Endodermal cell (in vitro differentiated cells): ENCODE measurements around the gene OR56B4. TPM values are rescaled to one million over a fixed set of nuclear protein-coding genes. Genes with fewer than 3 reads are reported as not detected.

ENCODE experiments used
- DNase-seq: peaks from one replicate; pipeline ENCODE4 v3.0.0-alpha.2; 2017
- H3K27ac ChIP-seq: 2 replicates; pipeline ENCODE4 v1.5.1; 2013; ENCODE audit warnings: mild to moderate bottlenecking, low read depth, low read length, moderate library complexity
- H3K27me3 ChIP-seq: 2 replicates; pipeline ENCODE4 v1.6.1; 2013; ENCODE audit warnings: mild to moderate bottlenecking, low read length, moderate library complexity; ENCODE audit not compliant: insufficient read depth, control insufficient read depth, poor library complexity, severe bottlenecking
- H3K36me3 ChIP-seq: 2 replicates; pipeline ENCODE4 v1.7.0; 2013; ENCODE audit warnings: mild to moderate bottlenecking, low read length, moderate library complexity; ENCODE audit not compliant: control insufficient read depth, insufficient read depth
- H3K4me1 ChIP-seq: one replicate; pipeline ENCODE4 v1.7.0; 2013; ENCODE audit warnings: low read length; ENCODE audit not compliant: control insufficient read depth, insufficient read depth
- H3K4me3 ChIP-seq: 2 replicates; pipeline ENCODE4 v1.5.1; 2013; ENCODE audit warnings: mild to moderate bottlenecking, low read length, moderate library complexity
- H3K9ac ChIP-seq: 2 replicates; pipeline ENCODE4 v1.6.1; 2013; ENCODE audit warnings: mild to moderate bottlenecking, low read length, moderate library complexity; ENCODE audit not compliant: poor library complexity, severe bottlenecking; ENCODE audit errors: extremely low read depth
- H3K9me3 ChIP-seq: 2 replicates; pipeline ENCODE4 v1.6.1; 2013; ENCODE audit warnings: mild to moderate bottlenecking, low read length, moderate library complexity; ENCODE audit not compliant: control insufficient read depth
- H3K27ac Mint-ChIP-seq: 2 replicates; pipeline ENCODE4 v1.8.0; 2020; ENCODE audit warnings: mixed read lengths
- H3K27me3 Mint-ChIP-seq: 2 replicates; pipeline ENCODE4 v1.8.0; 2021; ENCODE audit warnings: mild to moderate bottlenecking, mixed read lengths; ENCODE audit not compliant: insufficient read depth
- H3K36me3 Mint-ChIP-seq: 2 replicates; pipeline ENCODE4 v1.8.0; 2020; ENCODE audit warnings: low read depth, mixed read lengths
- H3K4me1 Mint-ChIP-seq: 2 replicates; pipeline ENCODE4 v1.8.0; 2020; ENCODE audit warnings: mixed read lengths
- H3K4me3 Mint-ChIP-seq: 2 replicates; pipeline ENCODE4 v1.8.0; 2020; ENCODE audit warnings: mild to moderate bottlenecking, moderate library complexity, mixed read lengths
- H3K9me3 Mint-ChIP-seq: 2 replicates; pipeline ENCODE4 v1.8.0; 2020; ENCODE audit warnings: mild to moderate bottlenecking, mixed read lengths
- CTCF ChIP-seq: fragments of 200-600 bp; sonication (generic); conservative IDR thresholded peaks from 2 replicates; pipeline ENCODE4 v1.5.0; 2021; ENCODE audit warnings: antibody characterized with exemption, mild to moderate bottlenecking
- WGBS, 2 experiments: methylation state at CpG; one replicate each; pipeline versions ENCODE4 v1.1.5 to v1.1.7; 2013; ENCODE audit warnings: missing lambda C conversion rate in 2 of 2, mixed read lengths in 1 of 2; ENCODE audit not compliant: insufficient coverage in 1 of 2, insufficient read length in 1 of 2; 5-methylcytosine and 5-hydroxymethylcytosine counted together
- total RNA-seq, 2 donors: library from RNA; stranded (reverse); fragmentation: NEBNext Ultra II Directional in 1 of 2; extraction: Animal tissue kit (Norgen Biotek cat#: 25700) in 1 of 2; gene quantifications; 2 replicates in 1 of 2; 3 replicates in 1 of 2; pipeline ENCODE4 v1.2.1, GENCODE V29; 2021

OR56B4 gene
- total RNA-seq, 2 donors from 2014 or later, result not detected

GRCh38 chr11:6151117-6151516, 43.6 kb downstream of the OR56B4 start:
- no peaks in the 10 kb centered on the region for H3K36me3 ChIP-seq
- no peak overlapping the region for H3K4me3 ChIP-seq
- H3K4me1 ChIP-seq, result no peaks in the 10 kb centered on the region
- Mint-ChIP-seq H3K27me3 (no peaks in the 10 kb centered on the region), H3K4me3 (no peak overlapping the region), H3K9me3 (peaks cover 18% of the 10 kb centered on the region), H3K36me3 (peaks cover 3% of the 10 kb centered on the region), H3K4me1 (no peaks in the 10 kb centered on the region), H3K27ac (no peak overlapping the region)
- no peak for TF ChIP-seq CTCF
- no peak overlapping the region for H3K27ac ChIP-seq
- peaks cover 10% of the 10 kb centered on the region for H3K9me3 ChIP-seq
- no peak overlapping the region for H3K9ac ChIP-seq
- no peaks in the 10 kb centered on the region for H3K27me3 ChIP-seq
- DNase-seq, result no peak
- 100% methylated on average over 1 of the region's 1 CpG; no CpG with 5 or more reads in 1 of the 2 experiments for WGBS, 2 experiments

GRCh38 chr11:6152126-6152525, 44.6 kb downstream of the OR56B4 start:
- H3K36me3 Mint-ChIP-seq, result peaks cover 3% of the 10 kb centered on the region
- H3K27me3 Mint-ChIP-seq, result no peaks in the 10 kb centered on the region
- no peak overlapping the region for H3K4me3 ChIP-seq
- H3K27me3 ChIP-seq, result no peaks in the 10 kb centered on the region
- no peak for TF ChIP-seq CTCF
- no peak overlapping the region for H3K27ac ChIP-seq
- H3K9ac ChIP-seq, result no peak overlapping the region
- peaks cover under 1% of the 10 kb centered on the region for H3K4me1 ChIP-seq
- peaks cover 10% of the 10 kb centered on the region for H3K9me3 ChIP-seq
- DNase-seq, result no peak
- peaks cover 18% of the 10 kb centered on the region for H3K9me3 Mint-ChIP-seq
- no peak overlapping the region for H3K27ac Mint-ChIP-seq
- 92 to 100% methylated on average over 1 to 2 of the region's 2 CpGs for WGBS, 2 experiments
- peaks cover 9% of the 10 kb centered on the region for H3K4me1 Mint-ChIP-seq
- no peaks in the 10 kb centered on the region for H3K36me3 ChIP-seq
- H3K4me3 Mint-ChIP-seq, result no peak overlapping the region

- H3K4me1 ChIP-seq, result peaks cover 8% of the 10 kb centered on the region
- Mint-ChIP-seq H3K4me3 (no peak overlapping the region), H3K27ac (peak overlapping the region; percentile 40), H3K27me3 (no peaks in the 10 kb centered on the region), H3K9me3 (no peaks in the 10 kb centered on the region), H3K4me1 (peaks cover 19% of the 10 kb centered on the region), H3K36me3 (no peaks in the 10 kb centered on the region)
- H3K27me3 ChIP-seq, result no peaks in the 10 kb centered on the region
- no peak overlapping the region for H3K4me3 ChIP-seq
- DNase-seq, result peak; percentile 60
- WGBS, 2 experiments, result 78 to 100% methylated on average over 2 to 7 of the region's 7 CpGs
- H3K27ac ChIP-seq, result no peak overlapping the region
- no peak overlapping the region for H3K9ac ChIP-seq
- H3K36me3 ChIP-seq, result no peaks in the 10 kb centered on the region
- no peak for TF ChIP-seq CTCF
- peaks cover 5% of the 10 kb centered on the region for H3K9me3 ChIP-seq
Measured at GRCh38 chr11:6156628-6157359, 49.3 kb downstream of the OR56B4 start.

Other genes with a start within 250 kb of the OR56B4 start
- not detected for gene OR52E8, start 250.0 kb upstream of the OR56B4 start, total RNA-seq
- not detected for gene OR52E4, start 227.1 kb upstream of the OR56B4 start, total RNA-seq
- gene OR52E5, start 214.5 kb upstream of the OR56B4 start, total RNA-seq, result not detected
- gene OR56A3, start 165.4 kb upstream of the OR56B4 start, total RNA-seq, result not detected
- not detected for gene OR56A5, start 139.2 kb upstream of the OR56B4 start, total RNA-seq
- gene OR52L1, start 120.7 kb upstream of the OR56B4 start, total RNA-seq, result under 1 TPM in 1 of 2 donors, not detected in 1; 0.33 TPM
- gene OR56A4, start 100.7 kb upstream of the OR56B4 start, total RNA-seq, result under 1 TPM; 0.15 to 0.59 TPM
- under 1 TPM; 0.15 to 0.31 TPM for gene OR56A1, start 76.9 kb upstream of the OR56B4 start, total RNA-seq
- gene OR52B2, start 62.6 kb downstream of the OR56B4 start, total RNA-seq, result not detected
- not detected for gene OR52W1, start 91.5 kb downstream of the OR56B4 start, total RNA-seq
- gene C11orf42, start 97.9 kb downstream of the OR56B4 start, total RNA-seq, result not detected
- gene FHIP1B, start 127.0 kb downstream of the OR56B4 start, total RNA-seq, result 10 to 100 TPM; 45.3 to 50.6 TPM
- 1 to 10 TPM; 1.7 to 4.3 TPM for gene CNGA4, start 131.4 kb downstream of the OR56B4 start, total RNA-seq
- 100 to 1,000 TPM; 433 to 467 TPM for gene CCKBR, start 152.2 kb downstream of the OR56B4 start, total RNA-seq
- 10 to 100 TPM; 42.2 to 70.2 TPM for gene CAVIN3, start 212.8 kb downstream of the OR56B4 start, total RNA-seq